Activated CD4-positive, alpha-beta T cell treated with anti-CD3 and anti-CD28 coated beads, Interleukin-2, amount 10 ng/mL, durations not matched to agents 24 days and 14 days (primary cell): ENCODE measurements around the gene SMARCD1. TPM values are rescaled to one million over a fixed set of nuclear protein-coding genes. Genes with fewer than 3 reads are reported as not detected.

Experiments
- DNase-seq: peaks from one replicate; pipeline ENCODE4 v3.0.0; 2022
- H3K27ac Mint-ChIP-seq: one replicate; pipeline ENCODE4 v1.8.0; 2022; ENCODE audit warnings: mild to moderate bottlenecking, mixed read lengths
- H3K27me3 Mint-ChIP-seq: one replicate; pipeline ENCODE4 v1.8.0; 2022; ENCODE audit warnings: mixed read lengths
- H3K36me3 Mint-ChIP-seq: one replicate; pipeline ENCODE4 v1.8.0; 2022; ENCODE audit warnings: low read depth, mild to moderate bottlenecking, mixed read lengths
- H3K4me1 Mint-ChIP-seq: one replicate; pipeline ENCODE4 v1.8.0; 2021; ENCODE audit warnings: mixed read lengths
- H3K4me3 Mint-ChIP-seq: one replicate; pipeline ENCODE4 v1.8.0; 2022; ENCODE audit warnings: mild to moderate bottlenecking, moderate library complexity, mixed read lengths
- H3K9me3 Mint-ChIP-seq: one replicate; pipeline ENCODE4 v1.8.0; 2021; ENCODE audit warnings: mixed read lengths
- intact Hi-C: fragments of 100-400 bp; cut with micrococcal nuclease; formaldehyde crosslinking; loops from one replicate; pipeline ENCODE4 v1.15.1; 2023
- total RNA-seq: library from RNA; stranded (reverse); gene quantifications from 2 replicates; pipeline ENCODE4 v1.2.3, GENCODE V29; 2022

The SMARCD1 gene
- total RNA-seq, 1 donor from 2014 or later = 73.1 TPM

DNA sequence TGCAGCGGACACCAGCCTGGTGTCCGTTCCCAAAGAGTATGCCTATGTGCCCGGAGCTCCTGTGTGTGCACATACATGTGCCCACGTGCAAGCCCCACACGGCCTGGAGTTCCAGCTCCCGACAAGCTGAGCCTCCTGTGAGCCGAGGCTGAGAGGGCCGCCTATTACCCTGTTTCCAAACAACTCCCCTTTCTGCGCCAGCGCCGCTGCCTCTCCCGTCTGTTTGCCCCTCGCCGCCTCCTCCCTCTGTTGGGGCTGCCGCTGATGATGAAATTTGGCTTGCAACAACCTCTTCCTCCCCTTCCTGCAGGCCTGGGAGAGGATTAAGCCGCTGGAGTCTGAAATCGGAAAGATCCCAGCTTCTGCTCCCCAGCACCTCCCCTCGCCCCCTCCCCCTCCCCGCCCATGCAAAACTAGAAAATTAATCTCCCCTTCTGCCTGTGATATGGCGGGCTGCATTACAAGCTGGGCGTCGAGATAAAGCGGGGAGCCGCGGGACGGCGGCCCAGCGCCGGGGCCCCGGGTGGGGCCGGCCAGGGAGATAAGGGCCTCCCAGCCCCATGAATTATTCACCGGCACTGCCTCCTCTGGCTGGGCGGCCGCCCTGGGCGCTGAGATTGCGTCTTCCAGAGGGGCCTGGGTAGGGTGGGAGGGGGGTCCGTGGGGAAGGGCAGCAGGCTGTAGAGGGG, 34.6 kb upstream of the SMARCD1 start:
- intact Hi-C loops = no loop called here
- no peaks in the 10 kb centered on the region for H3K9me3 Mint-ChIP-seq
- H3K27me3 Mint-ChIP-seq = peaks cover 53% of the 10 kb centered on the region
- DNase-seq = no peak
- H3K36me3 Mint-ChIP-seq = no peaks in the 10 kb centered on the region
- H3K4me3 Mint-ChIP-seq = no peak overlapping the region
- peaks cover 4% of the 10 kb centered on the region for H3K4me1 Mint-ChIP-seq
- H3K27ac Mint-ChIP-seq = no peak overlapping the region

DNA sequence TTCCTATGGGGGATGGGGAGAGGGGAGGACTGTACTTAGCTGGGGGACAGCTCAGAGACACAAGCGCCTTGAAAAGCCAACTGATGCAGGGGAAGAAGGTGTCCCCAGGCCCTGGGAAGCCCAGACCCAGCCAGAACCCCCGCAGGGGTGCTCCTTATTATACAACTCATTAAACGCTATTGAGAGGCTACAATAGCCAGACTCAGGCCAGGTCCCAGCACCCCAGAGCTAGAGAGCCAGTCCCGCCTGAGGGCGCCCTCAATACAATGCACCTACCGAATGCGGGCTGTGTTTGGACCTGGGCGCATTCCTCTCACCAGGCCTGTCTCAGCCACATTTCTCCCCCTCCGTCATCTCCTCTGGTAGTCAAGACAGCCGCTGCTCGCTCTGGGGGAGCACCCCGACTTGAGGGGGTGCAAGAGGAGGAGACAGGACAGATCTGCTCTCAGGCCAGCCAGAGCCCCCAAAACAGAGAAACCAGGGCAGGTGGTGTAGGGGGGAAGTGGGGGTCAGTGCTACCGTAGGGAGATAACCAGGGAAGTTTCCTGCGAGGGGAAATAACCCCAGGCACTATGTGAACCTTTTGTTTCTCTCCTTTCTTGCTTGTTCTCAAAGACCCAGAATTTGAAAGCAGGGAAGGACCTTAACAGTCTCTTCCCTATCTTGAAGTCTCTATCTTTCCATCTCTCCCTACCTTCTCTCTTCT, 33.9 kb upstream of the SMARCD1 start:
- intact Hi-C loops = no loop called here
- H3K9me3 Mint-ChIP-seq = no peaks in the 10 kb centered on the region
- H3K4me1 Mint-ChIP-seq = peaks cover 11% of the 10 kb centered on the region
- no peaks in the 10 kb centered on the region for H3K36me3 Mint-ChIP-seq
- peaks cover 58% of the 10 kb centered on the region for H3K27me3 Mint-ChIP-seq
- H3K27ac Mint-ChIP-seq = no peak overlapping the region
- DNase-seq = no peak
- H3K4me3 Mint-ChIP-seq = no peak overlapping the region

DNA sequence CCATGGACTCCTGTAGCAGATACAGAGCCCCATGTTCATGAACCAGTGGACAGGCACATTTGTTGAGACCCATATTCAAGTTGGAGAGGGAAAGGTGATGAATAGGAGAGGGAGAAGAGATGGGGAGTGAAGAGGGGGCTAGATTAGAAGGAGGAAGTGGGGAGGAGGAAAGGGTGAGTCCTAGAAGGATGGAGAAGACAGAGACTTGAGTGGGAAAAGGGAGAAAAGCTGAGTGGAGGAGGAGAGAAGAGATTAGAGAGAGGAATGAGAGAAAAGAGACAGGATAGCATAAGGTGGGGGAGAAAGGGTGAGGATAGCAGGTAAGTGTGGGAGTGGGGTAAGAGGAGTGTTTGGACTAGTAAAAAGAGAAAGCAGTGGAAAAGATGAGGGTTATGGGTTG, 32.6 kb upstream of the SMARCD1 start:
- Mint-ChIP-seq H3K4me1 (peaks cover 16% of the 10 kb centered on the region), H3K36me3 (no peaks in the 10 kb centered on the region), H3K27ac (no peak overlapping the region), H3K4me3 (no peak overlapping the region), H3K27me3 (peaks cover 65% of the 10 kb centered on the region), H3K9me3 (no peaks in the 10 kb centered on the region)
- intact Hi-C loops = no loop called here
- no peak for DNase-seq

DNA sequence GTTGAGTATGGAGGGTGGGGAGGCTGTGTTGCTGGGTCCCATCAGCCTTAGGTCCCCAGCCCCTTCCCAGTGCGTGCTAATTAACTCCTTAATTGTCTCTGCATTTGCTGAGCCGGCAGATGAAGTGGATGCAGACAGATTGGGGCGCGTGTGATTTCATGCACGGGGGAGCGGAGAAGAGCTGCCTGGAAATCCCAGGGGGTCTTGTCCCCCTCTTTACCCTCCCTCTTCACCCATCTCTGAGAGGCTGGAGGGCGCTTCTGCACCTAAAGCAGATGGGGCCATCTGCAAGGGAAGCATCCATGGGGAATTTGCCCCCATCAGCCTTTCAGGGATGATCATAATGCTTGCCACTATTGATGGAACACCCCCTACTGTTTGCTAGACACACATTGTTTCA, 32.2 kb upstream of the SMARCD1 start:
- H3K4me1 Mint-ChIP-seq = peaks cover 16% of the 10 kb centered on the region
- H3K27ac Mint-ChIP-seq = no peak overlapping the region
- no peaks in the 10 kb centered on the region for H3K9me3 Mint-ChIP-seq
- H3K27me3 Mint-ChIP-seq = peaks cover 62% of the 10 kb centered on the region
- no peak for DNase-seq
- no peaks in the 10 kb centered on the region for H3K36me3 Mint-ChIP-seq
- H3K4me3 Mint-ChIP-seq = no peak overlapping the region
- intact Hi-C loops = no loop called here

DNA sequence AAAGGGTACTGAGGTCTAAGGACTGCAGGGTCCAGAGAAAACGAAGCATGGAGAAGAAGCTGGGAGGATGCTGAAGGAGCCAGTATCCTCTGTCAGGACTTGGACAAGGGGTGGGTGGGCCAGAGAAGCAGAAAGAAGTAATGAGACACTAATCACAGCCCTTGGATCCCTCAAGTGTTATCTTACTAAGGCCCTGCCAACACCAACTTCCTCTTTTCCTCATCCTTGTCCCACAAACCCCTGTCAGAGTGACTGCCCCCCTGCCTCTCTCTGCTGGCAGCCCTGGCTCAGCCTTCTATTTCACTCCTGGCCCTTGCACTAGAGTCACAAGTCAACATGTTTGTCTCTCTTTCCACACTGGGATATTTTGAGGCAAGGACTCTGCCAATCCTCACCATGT, 31.6 kb upstream of the SMARCD1 start:
- Mint-ChIP-seq H3K27me3 (peaks cover 59% of the 10 kb centered on the region), H3K4me1 (peaks cover 19% of the 10 kb centered on the region), H3K4me3 (no peak overlapping the region), H3K36me3 (no peaks in the 10 kb centered on the region), H3K9me3 (no peaks in the 10 kb centered on the region), H3K27ac (no peak overlapping the region)
- DNase-seq = no peak
- intact Hi-C loops = no loop called here

DNA sequence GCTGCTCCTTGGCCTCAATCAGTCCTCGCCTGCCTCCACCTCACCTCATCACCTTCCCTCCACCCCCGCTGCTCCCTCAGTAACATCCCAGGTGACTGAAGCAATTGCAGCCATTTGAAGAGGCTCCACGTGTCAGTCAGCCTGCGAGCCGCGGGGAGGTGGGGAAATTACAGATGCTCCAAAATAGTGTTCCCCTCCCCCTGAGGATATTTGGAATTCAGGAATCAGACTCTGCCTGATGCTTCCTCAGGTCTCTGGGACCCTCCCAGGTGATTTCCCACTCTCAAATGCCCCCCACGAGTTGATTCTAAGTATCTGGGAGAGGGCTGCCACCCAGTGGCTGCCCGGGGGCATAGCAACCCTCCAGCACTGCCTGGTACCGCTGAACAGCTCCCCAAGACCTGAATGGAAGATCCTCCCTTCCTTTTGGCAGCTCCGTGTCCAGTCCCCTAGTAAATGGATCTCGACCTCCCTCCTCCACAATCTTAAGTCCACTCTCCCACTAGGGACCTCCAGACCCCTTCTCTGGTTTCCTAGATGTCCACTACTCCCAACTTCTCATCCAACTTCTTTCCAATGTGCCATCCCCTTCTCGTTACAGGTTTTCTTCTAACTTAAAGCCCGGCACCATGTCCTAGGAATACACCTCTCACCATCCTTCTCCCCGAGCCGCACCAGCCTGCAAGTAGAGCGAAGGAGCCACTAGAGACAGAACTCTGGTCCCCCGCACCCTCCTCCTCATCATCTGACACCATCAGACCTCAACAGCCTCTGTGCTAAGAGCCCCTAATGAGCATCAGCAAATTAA, 29.1 kb upstream of the SMARCD1 start:
- peak; percentile 89 for DNase-seq
- intact Hi-C loops = loop anchor here (1.0 kb wide), 2 partner anchors 17 to 89 kb away; no protein-coding TSS in a partner anchor
- H3K9me3 Mint-ChIP-seq = no peaks in the 10 kb centered on the region
- peaks cover 2% of the 10 kb centered on the region for H3K36me3 Mint-ChIP-seq
- H3K4me3 Mint-ChIP-seq = peak overlapping the region; percentile 90
- H3K27ac Mint-ChIP-seq = peak overlapping the region; percentile 66
- peaks cover 40% of the 10 kb centered on the region for H3K27me3 Mint-ChIP-seq
- peaks cover 37% of the 10 kb centered on the region for H3K4me1 Mint-ChIP-seq

DNA sequence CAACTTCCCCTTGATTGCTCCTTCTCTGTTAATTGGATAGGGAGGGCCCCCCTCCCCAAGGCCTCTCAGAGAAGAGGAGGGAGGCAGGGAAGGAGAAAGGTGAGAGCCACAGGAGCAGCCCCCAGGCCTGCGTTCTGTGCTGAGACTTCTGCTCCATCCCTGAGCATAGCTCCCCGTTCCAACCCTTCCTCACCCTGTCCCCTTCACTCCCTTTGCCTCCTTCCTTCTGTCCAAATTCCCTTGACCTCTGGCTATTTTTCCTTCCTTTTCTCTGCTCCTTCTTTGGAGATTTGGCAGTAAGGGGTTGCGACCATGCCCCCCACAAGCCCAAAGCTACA, 28.5 kb upstream of the SMARCD1 start:
- no peak for DNase-seq
- H3K4me3 Mint-ChIP-seq = peak overlapping the region; percentile 90
- no peak overlapping the region for H3K27ac Mint-ChIP-seq
- H3K4me1 Mint-ChIP-seq = peaks cover 41% of the 10 kb centered on the region
- H3K9me3 Mint-ChIP-seq = no peaks in the 10 kb centered on the region
- intact Hi-C loops = loop anchor here (1.0 kb wide), 2 partner anchors 17 to 89 kb away; no protein-coding TSS in a partner anchor
- peaks cover 35% of the 10 kb centered on the region for H3K27me3 Mint-ChIP-seq
- peaks cover 5% of the 10 kb centered on the region for H3K36me3 Mint-ChIP-seq

DNA sequence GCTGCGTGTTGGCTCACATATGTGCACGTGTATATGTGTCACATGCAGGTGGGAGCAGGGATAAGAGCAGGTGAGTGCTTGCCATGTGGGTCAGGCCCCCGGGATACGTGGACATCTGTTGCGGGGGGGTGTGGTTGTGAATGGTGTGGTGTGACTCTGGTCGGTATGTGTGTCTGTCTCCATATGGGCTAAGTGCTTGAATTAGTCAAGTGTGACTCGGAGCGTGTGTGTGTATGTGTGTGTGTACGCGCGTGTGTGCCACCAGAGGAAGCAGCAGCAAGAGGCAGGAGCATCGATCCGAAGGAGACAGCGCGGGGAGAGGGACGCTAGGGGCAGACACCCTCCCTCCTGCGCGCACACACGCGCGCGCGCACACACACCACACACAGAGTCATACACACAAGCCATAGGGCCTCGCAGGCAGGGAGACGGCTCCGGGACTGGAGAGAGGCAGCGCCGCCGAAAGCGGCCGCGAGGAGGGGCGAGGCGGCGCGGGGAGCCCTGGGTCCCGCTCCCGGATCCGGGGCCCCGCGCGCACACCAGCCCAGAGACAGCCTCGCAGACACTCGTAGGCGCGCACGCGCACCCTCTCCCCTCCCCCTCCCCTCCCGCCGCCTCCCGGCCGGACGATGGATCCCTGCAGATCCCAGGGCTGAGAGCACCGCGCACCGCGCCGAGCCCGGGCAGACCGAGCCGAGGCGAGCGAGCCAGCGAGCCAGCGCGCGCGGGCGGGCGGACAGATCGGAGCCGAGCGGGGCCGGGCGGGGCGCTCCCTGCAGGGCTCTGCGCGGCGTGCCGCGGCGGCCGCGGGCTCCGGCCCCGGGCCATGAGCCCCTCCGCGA, 27.9 kb upstream of the SMARCD1 start, which contains the start of gene ASIC1:
ASIC1 (plus strand) TSS at position 597 of the 842 bp plus-strand sequence. CDS start 1,171 bp downstream, outside the sequence.
- peaks cover 44% of the 10 kb centered on the region for H3K4me1 Mint-ChIP-seq
- peaks cover 32% of the 10 kb centered on the region for H3K27me3 Mint-ChIP-seq
- peak within 1 kb of the TSS; percentile 90 for H3K4me3 Mint-ChIP-seq
- no peaks in the 10 kb centered on the region for H3K9me3 Mint-ChIP-seq
- DNase-seq = peak; percentile 85
- H3K36me3 Mint-ChIP-seq = peaks cover 6% of the 10 kb centered on the region
- H3K27ac Mint-ChIP-seq = peak within 1 kb of the TSS; percentile 73
- intact Hi-C loops = loop anchor here (1.0 kb wide), 2 partner anchors 18 to 90 kb away; no protein-coding TSS in a partner anchor

DNA sequence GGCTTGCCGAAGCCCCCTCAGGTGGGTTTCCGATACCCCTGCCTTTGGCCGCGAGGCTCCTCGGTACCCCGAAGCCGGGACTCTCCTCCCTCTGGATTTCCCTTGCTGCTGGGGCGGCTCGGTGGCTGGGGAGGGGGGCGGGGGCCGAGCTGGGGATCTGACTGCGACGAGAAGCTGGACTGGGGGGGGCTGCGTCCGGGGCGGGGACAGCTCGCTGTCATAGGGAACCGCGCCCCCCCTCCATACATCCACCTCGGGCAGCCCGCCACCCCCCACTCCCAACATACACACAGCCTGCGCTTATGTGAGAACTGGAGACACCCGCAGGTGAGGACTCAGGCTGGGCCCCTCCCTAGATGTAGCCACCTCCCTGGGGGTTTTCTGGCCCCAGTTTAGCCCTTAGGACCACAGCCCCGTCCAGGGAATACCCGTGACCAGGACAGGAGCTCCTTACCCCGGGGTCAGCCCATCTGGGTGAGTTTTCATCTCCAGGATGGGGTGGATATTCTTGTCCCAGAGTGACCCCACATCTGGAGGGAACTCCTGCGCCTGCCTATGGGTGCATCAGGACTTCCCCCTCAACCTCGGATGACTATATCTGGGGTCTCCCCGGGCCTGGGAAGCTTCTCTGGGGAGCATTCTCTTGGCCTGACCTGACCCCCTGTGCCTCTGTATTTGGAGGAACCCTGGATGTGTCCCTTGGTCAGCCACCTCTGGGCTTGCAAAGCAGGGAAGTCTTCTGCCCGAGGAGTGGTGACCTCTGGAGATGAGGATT, 27.1 kb upstream of the SMARCD1 start:
- Mint-ChIP-seq H3K9me3 (no peaks in the 10 kb centered on the region), H3K4me3 (peak overlapping the region; percentile 90), H3K27ac (peak overlapping the region; percentile 31), H3K36me3 (peaks cover 6% of the 10 kb centered on the region), H3K4me1 (peaks cover 44% of the 10 kb centered on the region), H3K27me3 (peaks cover 25% of the 10 kb centered on the region)
- no peak for DNase-seq
- intact Hi-C loops = no loop called here

DNA sequence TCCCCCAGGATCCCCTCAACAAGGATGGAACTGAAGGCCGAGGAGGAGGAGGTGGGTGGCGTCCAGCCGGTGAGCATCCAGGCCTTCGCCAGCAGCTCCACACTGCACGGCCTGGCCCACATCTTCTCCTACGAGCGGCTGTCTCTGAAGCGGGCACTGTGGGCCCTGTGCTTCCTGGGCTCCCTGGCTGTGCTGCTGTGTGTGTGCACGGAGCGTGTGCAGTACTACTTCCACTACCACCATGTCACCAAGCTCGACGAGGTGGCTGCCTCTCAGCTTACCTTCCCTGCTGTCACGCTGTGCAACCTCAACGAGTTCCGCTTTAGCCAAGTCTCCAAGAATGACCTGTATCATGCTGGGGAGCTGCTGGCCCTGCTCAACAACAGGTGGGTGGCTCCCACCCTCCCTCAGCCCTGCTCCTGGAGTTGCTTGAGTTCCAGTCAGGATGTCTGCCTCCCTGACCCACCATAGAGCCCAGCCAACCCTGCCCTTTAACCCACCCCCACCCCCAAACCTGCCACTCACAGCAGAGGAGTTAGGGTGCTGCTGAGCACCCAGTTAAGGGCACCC, 26.3 kb upstream of the SMARCD1 start:
- Mint-ChIP-seq H3K4me1 (peaks cover 44% of the 10 kb centered on the region), H3K4me3 (peak overlapping the region; percentile 90), H3K36me3 (peaks cover 6% of the 10 kb centered on the region), H3K27ac (peak overlapping the region; percentile 31), H3K27me3 (peaks cover 23% of the 10 kb centered on the region), H3K9me3 (no peaks in the 10 kb centered on the region)
- no peak for DNase-seq
- intact Hi-C loops = no loop called here

DNA sequence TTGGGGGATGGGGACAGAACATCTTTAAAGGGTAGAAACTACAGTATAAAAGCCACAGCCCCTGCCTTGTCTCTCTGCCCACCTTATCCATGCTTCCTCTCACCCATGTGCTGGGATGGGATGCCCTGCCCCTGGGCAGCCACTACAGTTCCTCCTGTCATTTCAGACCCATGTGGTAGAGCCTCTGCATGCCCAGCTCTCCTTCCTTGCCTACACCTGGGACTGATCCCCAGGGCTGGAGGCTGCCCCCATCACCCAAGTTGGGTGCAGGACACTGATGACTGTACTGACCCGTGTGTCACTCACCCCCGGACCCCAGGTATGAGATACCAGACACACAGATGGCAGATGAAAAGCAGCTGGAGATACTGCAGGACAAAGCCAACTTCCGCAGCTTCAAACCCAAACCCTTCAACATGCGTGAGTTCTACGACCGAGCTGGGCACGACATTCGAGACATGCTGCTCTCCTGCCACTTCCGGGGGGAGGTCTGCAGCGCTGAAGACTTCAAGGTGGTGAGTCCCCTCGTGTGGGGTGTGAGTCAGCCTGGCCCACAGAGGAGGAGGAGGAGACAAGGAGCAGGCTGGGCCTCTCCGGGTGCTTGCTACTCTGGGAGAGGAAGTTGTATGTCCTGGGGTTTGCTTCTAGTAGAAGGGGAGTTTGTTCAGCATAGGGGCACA, 25.6 kb upstream of the SMARCD1 start:
- DNase-seq = peak; percentile 84
- Mint-ChIP-seq H3K4me3 (peak overlapping the region; percentile 90), H3K27ac (peak overlapping the region; percentile 65), H3K4me1 (peaks cover 44% of the 10 kb centered on the region), H3K27me3 (peaks cover 22% of the 10 kb centered on the region), H3K9me3 (no peaks in the 10 kb centered on the region), H3K36me3 (peaks cover 6% of the 10 kb centered on the region)
- intact Hi-C loops = no loop called here

DNA sequence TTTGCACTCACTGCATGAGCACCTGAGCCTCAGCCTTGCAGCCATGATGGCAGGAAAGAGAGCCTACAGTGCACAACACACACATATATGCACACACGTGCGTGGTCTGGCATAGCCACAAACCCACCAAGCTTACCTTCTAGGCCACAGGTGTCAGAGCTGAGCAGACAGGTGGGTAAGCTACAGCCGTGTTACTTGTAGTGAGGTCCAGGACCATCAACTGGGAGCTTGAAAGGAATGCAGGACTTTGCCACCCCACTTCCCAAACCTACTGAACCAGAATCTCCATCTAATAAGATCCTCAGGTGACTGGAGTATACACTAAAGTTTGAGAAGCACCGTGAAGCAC, 25.0 kb upstream of the SMARCD1 start:
- Mint-ChIP-seq H3K36me3 (peaks cover 6% of the 10 kb centered on the region), H3K27me3 (peaks cover 22% of the 10 kb centered on the region), H3K9me3 (no peaks in the 10 kb centered on the region), H3K27ac (peak overlapping the region; percentile 65), H3K4me3 (peak overlapping the region; percentile 90), H3K4me1 (peaks cover 44% of the 10 kb centered on the region)
- DNase-seq = no peak
- intact Hi-C loops = no loop called here
